Neural crest cell (in vitro differentiated cells): Measurements from ENCODE around the gene SLC9A6. TPM values are rescaled to one million over a fixed set of nuclear protein-coding genes. Genes with fewer than 3 reads are reported as not detected.

Source experiments
- DNase-seq: peaks from one replicate; pipeline ENCODE4 v3.0.0; 2021; ENCODE audit warnings: low read depth, mixed read lengths, low spot score
- H3K27ac Mint-ChIP-seq: one replicate; pipeline ENCODE4 v1.8.0; 2021; ENCODE audit warnings: mild to moderate bottlenecking, mixed read lengths; ENCODE audit not compliant: unreplicated experiment
- H3K27me3 Mint-ChIP-seq: 2 replicates; pipeline ENCODE4 v1.8.0; 2021; ENCODE audit warnings: low read depth, mild to moderate bottlenecking, mixed read lengths
- H3K36me3 Mint-ChIP-seq: 2 replicates; pipeline ENCODE4 v1.8.0; 2021; ENCODE audit warnings: low read depth, mild to moderate bottlenecking, mixed read lengths
- H3K4me1 Mint-ChIP-seq: 2 replicates; pipeline ENCODE4 v1.8.0; 2021; ENCODE audit warnings: mixed read lengths
- H3K4me3 Mint-ChIP-seq: one replicate; pipeline ENCODE4 v1.8.0; 2021; ENCODE audit warnings: mild to moderate bottlenecking, mixed read lengths
- H3K9me3 Mint-ChIP-seq: 2 replicates; pipeline ENCODE4 v1.8.0; 2021; ENCODE audit warnings: mixed read lengths
- CTCF ChIP-seq: fragments of 200-600 bp; sonication (generic); conservative IDR thresholded peaks from 2 replicates; pipeline ENCODE4 v1.5.0; 2021; ENCODE audit warnings: antibody characterized with exemption, mild to moderate bottlenecking
- total RNA-seq: library from RNA; stranded (reverse); gene quantifications from 2 replicates; pipeline ENCODE4 v1.2.1, GENCODE V29; 2021

Gene SLC9A6
- total RNA-seq, 1 donor from 2014 or later = 19.0 TPM

- Mint-ChIP-seq H3K4me1 (peaks cover 24% of the 10 kb centered on the region), H3K4me3 (peak overlapping the region; percentile 8), H3K36me3 (no peaks in the 10 kb centered on the region), H3K9me3 (peaks cover 7% of the 10 kb centered on the region), H3K27ac (no peak overlapping the region), H3K27me3 (no peaks in the 10 kb centered on the region)
- DNase-seq = no peak
- TF ChIP-seq CTCF = no peak
Measured at GRCh38 chrX:135981668-135982067, 3.6 kb upstream of the SLC9A6 start.

GRCh38 chrX:135982860-135983259 lies 2.4 kb upstream of the SLC9A6 start:
- no peaks in the 10 kb centered on the region for H3K27me3 Mint-ChIP-seq
- no peaks in the 10 kb centered on the region for H3K36me3 Mint-ChIP-seq
- H3K4me1 Mint-ChIP-seq = peaks cover 28% of the 10 kb centered on the region
- H3K27ac Mint-ChIP-seq = no peak overlapping the region
- H3K4me3 Mint-ChIP-seq = peak overlapping the region; percentile 88
- no peak for TF ChIP-seq CTCF
- H3K9me3 Mint-ChIP-seq = peaks cover 7% of the 10 kb centered on the region
- DNase-seq = no peak

- Mint-ChIP-seq H3K36me3 (no peaks in the 10 kb centered on the region), H3K27me3 (no peaks in the 10 kb centered on the region), H3K4me3 (peak overlapping the region; percentile 88), H3K9me3 (peaks cover 5% of the 10 kb centered on the region), H3K4me1 (peaks cover 28% of the 10 kb centered on the region), H3K27ac (peak overlapping the region; percentile 29)
- no peak for TF ChIP-seq CTCF
- DNase-seq = no peak
Measured at GRCh38 chrX:135984256-135984655, 979 bp upstream of the SLC9A6 start.

GRCh38 chrX:135984791-135985156 lies 461 bp upstream of the SLC9A6 start:
- DNase-seq = no peak
- H3K4me1 Mint-ChIP-seq = peaks cover 28% of the 10 kb centered on the region
- no peaks in the 10 kb centered on the region for H3K27me3 Mint-ChIP-seq
- no peak for TF ChIP-seq CTCF
- peaks cover 5% of the 10 kb centered on the region for H3K9me3 Mint-ChIP-seq
- peak overlapping the region; percentile 88 for H3K4me3 Mint-ChIP-seq
- peak overlapping the region; percentile 29 for H3K27ac Mint-ChIP-seq
- H3K36me3 Mint-ChIP-seq = no peaks in the 10 kb centered on the region

GRCh38 chrX:135985973-135986310 lies 707 bp downstream of the SLC9A6 start:
- no peaks in the 10 kb centered on the region for H3K36me3 Mint-ChIP-seq
- DNase-seq = no peak
- H3K27ac Mint-ChIP-seq = no peak overlapping the region
- peaks cover 5% of the 10 kb centered on the region for H3K9me3 Mint-ChIP-seq
- H3K4me3 Mint-ChIP-seq = peak overlapping the region; percentile 90
- no peak for TF ChIP-seq CTCF
- no peaks in the 10 kb centered on the region for H3K27me3 Mint-ChIP-seq
- peaks cover 28% of the 10 kb centered on the region for H3K4me1 Mint-ChIP-seq

- Mint-ChIP-seq H3K4me3 (peak overlapping the region; percentile 47), H3K4me1 (peaks cover 24% of the 10 kb centered on the region), H3K27me3 (no peaks in the 10 kb centered on the region), H3K27ac (no peak overlapping the region), H3K9me3 (peaks cover 3% of the 10 kb centered on the region), H3K36me3 (peaks cover 10% of the 10 kb centered on the region)
- DNase-seq = no peak
- TF ChIP-seq CTCF = no peak
Measured at GRCh38 chrX:135988245-135988644, 3.0 kb downstream of the SLC9A6 start.
